ENCODE measurements around the gene CD180. TPM values are rescaled to one million over a fixed set of nuclear protein-coding genes. Genes with fewer than 3 reads are reported as not detected.

The CD180 gene
- total and polyA plus RNA-seq, 3 experiments from 2014 or later, result 0.24 to 0.27 TPM; not detected in 1

DNA sequence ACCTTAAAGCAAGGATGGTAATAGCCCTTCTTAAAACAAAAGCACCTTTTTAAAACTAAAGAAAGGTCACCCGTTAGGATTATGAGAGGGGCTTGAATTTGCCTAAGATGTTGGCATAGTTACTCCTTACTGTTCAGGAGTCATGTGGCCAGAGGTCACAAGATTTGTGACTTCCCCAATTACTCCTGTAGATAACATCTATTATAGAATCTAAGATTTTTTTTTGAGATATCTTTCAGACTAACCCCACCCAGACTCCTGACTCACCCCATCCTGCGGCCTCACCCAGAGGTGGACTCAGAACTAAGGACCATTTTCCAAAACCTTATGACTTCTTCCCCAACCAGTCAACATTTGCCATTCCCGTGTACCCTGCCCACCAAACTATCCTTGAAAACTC, 2.4 kb downstream of the CD180 start:
- ChIA-PET POLR2A (interaction anchor here (0.6 kb wide), 1 partner anchor 27 kb away, joined by 6 read pairs; no protein-coding TSS in a partner anchor), CTCF (no interaction called here)

DNA sequence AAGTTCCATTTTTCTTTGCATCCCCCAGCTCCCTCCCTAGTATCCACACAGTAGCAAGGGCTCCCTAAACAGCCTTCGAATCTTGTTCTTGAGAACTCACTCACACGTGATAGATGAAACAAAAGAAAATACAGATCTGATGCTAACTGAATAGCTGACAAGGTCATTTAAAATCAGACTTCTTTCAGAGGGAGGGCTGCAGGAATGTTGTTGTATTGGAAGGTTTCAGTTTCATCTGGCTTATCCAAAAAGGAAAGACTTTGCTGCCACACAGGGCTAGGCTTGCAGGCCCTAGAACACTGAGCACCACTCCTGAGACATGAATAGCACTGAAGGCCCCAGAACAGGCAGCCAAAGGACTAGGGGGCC, 3.2 kb downstream of the CD180 start:
- DNase-seq, result no peak
- H3K27ac Mint-ChIP-seq, result peak overlapping the region in 1 of 8 donors; percentile 27
- Histone ChIP-seq H3K9me3 (ENCODE audit: low read length) (no peaks in the 10 kb centered on the region), H3K4me3 (ENCODE audit: low read length) (no peak overlapping the region), H3K4me1 (ENCODE audit: insufficient read depth, low read length) (peaks cover 9% of the 10 kb centered on the region), H3K36me3 (ENCODE audit: insufficient read depth, low read length) (no peaks in the 10 kb centered on the region), H3K27me3 (ENCODE audit: insufficient read depth, low read length, poor library complexity, severe bottlenecking) (no peaks in the 10 kb centered on the region), H3K27ac (ENCODE audit: low read depth, low read length) (no peak overlapping the region)
- H3K36me3 Mint-ChIP-seq, result peaks cover 0 to 24% (median 0%) of the 10 kb centered on the region in 3 donors
- CTCF ChIA-PET, result no interaction called here
- H3K4me3 Mint-ChIP-seq, result no peak overlapping the region
- H3K4me1 Mint-ChIP-seq, result peaks cover 12 to 27% (median 23%) of the 10 kb centered on the region in 3 donors
- POLR2A ChIA-PET, result interaction anchor here (0.6 kb wide), 1 partner anchor 27 kb away, joined by 6 read pairs; no protein-coding TSS in a partner anchor
- no peaks in the 10 kb centered on the region for H3K9me3 Mint-ChIP-seq
- no peaks in the 10 kb centered on the region for H3K27me3 Mint-ChIP-seq

More for the DNA sequence above, 2.4 kb downstream of the CD180 start:
- Histone ChIP-seq H3K4me1 (ENCODE audit: insufficient read depth, low read length) (peaks cover 1% of the 10 kb centered on the region), H3K4me3 (ENCODE audit: low read length) (no peak overlapping the region), H3K9me3 (ENCODE audit: low read length) (no peaks in the 10 kb centered on the region), H3K27ac (ENCODE audit: low read depth, low read length) (no peak overlapping the region), H3K27me3 (ENCODE audit: insufficient read depth, low read length, poor library complexity, severe bottlenecking) (no peaks in the 10 kb centered on the region), H3K36me3 (ENCODE audit: insufficient read depth, low read length) (no peaks in the 10 kb centered on the region)
- peaks cover 0 to 31% (median 3%) of the 10 kb centered on the region in 3 donors for H3K36me3 Mint-ChIP-seq
- no peak for DNase-seq
- H3K27ac Mint-ChIP-seq, result peak overlapping the region in 1 of 8 donors; percentile 1
- H3K4me1 Mint-ChIP-seq, result peaks cover 11 to 27% (median 23%) of the 10 kb centered on the region in 3 donors
- H3K9me3 Mint-ChIP-seq, result peaks cover 0 to 4% (median 0%) of the 10 kb centered on the region in 5 donors
- H3K27me3 Mint-ChIP-seq, result no peaks in the 10 kb centered on the region
- no peak overlapping the region for H3K4me3 Mint-ChIP-seq

DNA sequence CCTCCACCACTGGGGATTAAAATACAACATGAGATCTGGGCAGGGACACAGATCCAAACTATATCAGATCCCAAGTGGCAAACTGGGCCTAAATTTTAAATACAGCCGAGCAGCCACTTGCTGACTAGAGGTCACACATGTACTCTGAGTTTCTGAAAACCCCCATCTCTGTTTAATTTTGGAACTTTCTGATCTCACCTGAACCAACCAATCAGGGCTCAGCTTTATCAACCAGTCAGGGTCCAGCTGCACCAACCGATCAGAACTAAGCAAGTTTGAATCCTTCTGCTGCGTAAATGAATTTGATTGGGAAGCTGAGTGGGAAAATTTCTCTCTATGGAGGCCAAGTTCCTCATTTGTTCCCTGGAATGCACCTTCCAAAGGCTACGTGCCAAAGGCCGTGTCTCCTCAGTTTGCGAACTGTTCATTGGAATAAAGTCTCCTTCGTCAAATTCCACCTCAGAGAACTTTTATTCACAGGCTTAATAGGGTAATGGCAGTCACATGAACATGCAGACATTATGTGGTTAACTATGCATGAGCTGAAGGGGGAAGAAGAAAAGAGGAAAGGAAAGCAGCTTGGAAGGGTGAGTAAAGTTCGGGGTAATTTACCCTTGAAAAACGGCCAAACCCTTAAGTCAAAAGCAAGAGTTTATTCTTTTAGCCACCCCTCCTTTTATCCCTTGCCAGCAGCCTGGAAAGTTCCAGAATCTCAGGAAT, 3.7 kb downstream of the CD180 start:
- no peaks in the 10 kb centered on the region for H3K27me3 ChIP-seq (ENCODE audit: insufficient read depth, low read length, poor library complexity, severe bottlenecking)
- no peak overlapping the region for H3K4me3 Mint-ChIP-seq
- H3K4me1 Mint-ChIP-seq, result peaks cover 13 to 26% (median 26%) of the 10 kb centered on the region in 3 donors
- POLR2A ChIA-PET, result no interaction called here
- H3K4me1 ChIP-seq (ENCODE audit: insufficient read depth, low read length), result peaks cover 14% of the 10 kb centered on the region
- CTCF ChIA-PET, result interaction anchor here (0.7 kb wide), 1 partner anchor 16 kb away, joined by 3 read pairs; no protein-coding TSS in a partner anchor
- H3K9me3 ChIP-seq (ENCODE audit: low read length), result no peaks in the 10 kb centered on the region
- DNase-seq, result no peak
- H3K36me3 ChIP-seq (ENCODE audit: insufficient read depth, low read length), result no peaks in the 10 kb centered on the region
- no peaks in the 10 kb centered on the region for H3K9me3 Mint-ChIP-seq
- no peak overlapping the region for H3K27ac ChIP-seq (ENCODE audit: low read depth, low read length)
- H3K27me3 Mint-ChIP-seq, result no peaks in the 10 kb centered on the region
- H3K27ac Mint-ChIP-seq, result no peak overlapping the region
- peaks cover 0 to 18% (median 0%) of the 10 kb centered on the region in 3 donors for H3K36me3 Mint-ChIP-seq
- H3K4me3 ChIP-seq (ENCODE audit: low read length), result no peak overlapping the region

DNA sequence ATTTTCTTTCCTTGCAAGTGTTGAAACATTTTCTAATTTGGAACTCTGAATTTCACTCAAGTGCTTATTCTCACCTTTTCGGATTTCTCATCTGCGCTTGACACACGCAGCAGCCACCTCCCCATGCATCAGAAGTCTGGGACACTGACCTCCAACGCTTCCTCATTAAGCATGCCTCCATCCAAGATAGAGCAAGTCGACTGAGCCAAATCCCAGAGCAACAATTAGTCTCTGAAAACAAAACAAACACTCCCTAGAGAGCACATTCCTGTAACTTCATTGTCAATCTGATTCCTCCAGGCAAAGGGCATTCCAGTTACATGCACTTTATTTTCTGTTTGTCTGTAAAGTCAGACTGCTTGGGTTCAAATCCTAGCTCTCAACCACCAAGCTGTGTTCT, 5.7 kb downstream of the CD180 start:
- H3K27me3 ChIP-seq (ENCODE audit: insufficient read depth, low read length, poor library complexity, severe bottlenecking), result no peaks in the 10 kb centered on the region
- H3K27ac ChIP-seq (ENCODE audit: low read depth, low read length), result no peak overlapping the region
- ChIA-PET POLR2A (no interaction called here), CTCF (interaction anchor here (0.9 kb wide), 1 partner anchor 9 kb away, joined by 3 read pairs; no protein-coding TSS in a partner anchor)
- no peak for DNase-seq
- no peak overlapping the region for H3K27ac Mint-ChIP-seq
- H3K4me3 ChIP-seq (ENCODE audit: low read length), result no peak overlapping the region
- no peaks in the 10 kb centered on the region for H3K36me3 ChIP-seq (ENCODE audit: insufficient read depth, low read length)
- no peaks in the 10 kb centered on the region for H3K9me3 ChIP-seq (ENCODE audit: low read length)
- peaks cover 0 to 16% (median 3%) of the 10 kb centered on the region in 3 donors for H3K36me3 Mint-ChIP-seq
- peaks cover 28 to 40% (median 35%) of the 10 kb centered on the region in 3 donors for H3K4me1 Mint-ChIP-seq
- no peaks in the 10 kb centered on the region for H3K27me3 Mint-ChIP-seq
- H3K4me3 Mint-ChIP-seq, result no peak overlapping the region
- no peaks in the 10 kb centered on the region for H3K9me3 Mint-ChIP-seq
- peaks cover 28% of the 10 kb centered on the region for H3K4me1 ChIP-seq (ENCODE audit: insufficient read depth, low read length)

DNA sequence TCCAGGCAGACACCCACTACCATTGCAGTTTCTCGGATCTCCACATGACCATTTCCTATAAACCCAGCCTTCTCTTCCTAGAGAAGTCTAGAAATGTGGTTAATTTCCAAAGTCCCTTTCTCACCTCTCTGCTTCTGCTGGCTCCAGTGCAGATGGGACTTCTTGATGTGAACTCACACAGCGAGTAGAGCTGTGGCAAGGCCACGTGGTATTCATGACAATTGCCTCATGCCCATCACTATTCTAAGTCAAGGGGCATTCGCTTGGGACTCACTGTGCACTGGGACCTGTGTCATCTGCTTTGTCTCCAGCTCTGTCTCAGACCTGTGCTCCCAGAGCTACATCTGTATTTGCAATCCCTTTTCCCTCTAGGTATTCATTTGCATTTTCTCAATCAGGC, 6.2 kb downstream of the CD180 start:
- Histone ChIP-seq H3K9me3 (ENCODE audit: low read length) (no peaks in the 10 kb centered on the region), H3K27me3 (ENCODE audit: insufficient read depth, low read length, poor library complexity, severe bottlenecking) (no peaks in the 10 kb centered on the region), H3K4me1 (ENCODE audit: insufficient read depth, low read length) (peaks cover 28% of the 10 kb centered on the region), H3K27ac (ENCODE audit: low read depth, low read length) (no peak overlapping the region), H3K4me3 (ENCODE audit: low read length) (no peak overlapping the region), H3K36me3 (ENCODE audit: insufficient read depth, low read length) (no peaks in the 10 kb centered on the region)
- H3K4me3 Mint-ChIP-seq, result peak overlapping the region in 1 of 7 donors; percentile 49
- H3K4me1 Mint-ChIP-seq, result peaks cover 25 to 40% (median 35%) of the 10 kb centered on the region in 3 donors
- H3K36me3 Mint-ChIP-seq, result peaks cover 0 to 16% (median 3%) of the 10 kb centered on the region in 3 donors
- no peaks in the 10 kb centered on the region for H3K9me3 Mint-ChIP-seq
- ChIA-PET POLR2A (no interaction called here), CTCF (no interaction called here)
- no peak overlapping the region for H3K27ac Mint-ChIP-seq
- H3K27me3 Mint-ChIP-seq, result no peaks in the 10 kb centered on the region
- no peak for DNase-seq

DNA sequence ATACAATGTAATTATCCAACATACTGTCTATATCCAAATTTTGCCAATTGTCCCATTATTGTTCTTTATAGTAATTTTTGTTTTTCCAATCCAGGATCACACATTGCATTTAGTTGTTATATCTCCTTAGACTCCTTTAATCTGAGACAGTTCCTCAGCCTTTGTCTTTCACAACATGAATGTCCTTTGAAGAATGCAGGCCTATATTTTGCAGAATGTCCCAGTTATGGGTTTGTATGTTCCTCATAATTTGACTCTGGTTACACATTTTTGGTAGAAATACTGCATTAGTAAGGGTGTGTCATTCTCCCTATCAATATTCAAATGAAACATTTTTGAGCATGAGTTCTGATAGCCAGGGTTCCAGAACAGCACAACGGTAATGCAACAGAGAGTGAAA, 6.7 kb downstream of the CD180 start:
- no peaks in the 10 kb centered on the region for H3K9me3 ChIP-seq (ENCODE audit: low read length)
- no peak for DNase-seq
- ChIA-PET CTCF (interaction anchor here (1.2 kb wide), 2 partner anchors 17 to 23 kb away, joined by 3 to 4 read pairs; no protein-coding TSS in a partner anchor), POLR2A (no interaction called here)
- H3K9me3 Mint-ChIP-seq, result no peaks in the 10 kb centered on the region
- peaks cover 0 to 16% (median 3%) of the 10 kb centered on the region in 3 donors for H3K36me3 Mint-ChIP-seq
- H3K4me3 Mint-ChIP-seq, result no peak overlapping the region
- no peaks in the 10 kb centered on the region for H3K36me3 ChIP-seq (ENCODE audit: insufficient read depth, low read length)
- no peaks in the 10 kb centered on the region for H3K27me3 ChIP-seq (ENCODE audit: insufficient read depth, low read length, poor library complexity, severe bottlenecking)
- H3K27ac ChIP-seq (ENCODE audit: low read depth, low read length), result no peak overlapping the region
- H3K4me3 ChIP-seq (ENCODE audit: low read length), result no peak overlapping the region
- peaks cover 25 to 40% (median 35%) of the 10 kb centered on the region in 3 donors for H3K4me1 Mint-ChIP-seq
- no peaks in the 10 kb centered on the region for H3K27me3 Mint-ChIP-seq
- H3K27ac Mint-ChIP-seq, result no peak overlapping the region
- peaks cover 28% of the 10 kb centered on the region for H3K4me1 ChIP-seq (ENCODE audit: insufficient read depth, low read length)

DNA sequence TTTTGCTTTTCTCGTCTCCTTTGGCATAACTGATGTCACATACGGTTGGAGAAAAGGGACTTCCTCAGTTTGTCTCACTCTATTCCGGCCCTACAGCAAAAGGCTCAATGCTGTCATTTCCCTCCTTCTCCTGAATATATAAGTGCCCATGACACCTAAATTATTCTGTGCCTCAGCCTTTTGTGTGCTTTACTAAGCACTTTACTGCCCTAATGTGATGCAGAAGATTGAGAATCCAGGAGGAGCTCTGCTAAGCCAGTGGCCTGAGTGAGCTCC, 7.6 kb downstream of the CD180 start:
- peak overlapping the region in 2 of 7 donors; percentile 14 to 30 for H3K4me3 Mint-ChIP-seq

DNA sequence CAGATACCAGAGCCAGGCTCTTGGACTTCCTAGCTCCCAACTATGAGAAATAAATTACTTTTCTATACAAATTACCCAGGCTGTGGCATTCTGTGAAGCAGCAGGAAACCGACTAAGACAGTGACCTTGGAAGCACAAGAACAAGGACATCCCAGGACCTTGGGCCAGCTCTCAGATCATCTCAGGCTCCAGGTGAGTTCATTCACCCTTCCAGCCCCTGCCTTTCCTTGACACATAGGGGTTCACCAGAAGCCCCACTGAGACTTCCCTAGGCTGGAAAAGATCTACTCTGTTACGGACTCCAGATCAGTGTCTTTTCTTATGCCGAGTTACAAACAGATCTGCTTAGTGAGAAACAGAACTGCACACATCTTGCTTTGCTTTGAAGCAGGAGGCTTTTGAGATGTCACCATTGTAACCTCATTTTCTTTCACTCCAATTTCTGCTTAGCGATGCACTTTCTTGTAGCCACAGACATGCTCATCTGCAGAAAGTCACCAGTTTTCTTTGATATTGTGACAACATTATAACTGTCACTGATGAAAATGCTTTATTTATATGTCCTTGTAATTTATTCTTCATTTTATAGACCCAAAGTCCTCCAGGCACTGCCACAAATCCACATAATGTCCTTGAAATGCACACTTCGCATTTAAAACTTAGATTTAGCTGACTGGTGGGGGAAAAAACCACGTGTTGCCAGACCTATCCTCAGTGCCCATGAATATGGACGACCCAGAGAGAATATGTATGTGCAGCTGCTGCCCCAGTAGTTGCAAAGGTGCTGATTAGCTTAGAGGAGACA, 8.1 kb downstream of the CD180 start:
- H3K36me3 ChIP-seq (ENCODE audit: insufficient read depth, low read length), result no peaks in the 10 kb centered on the region
- H3K27ac ChIP-seq (ENCODE audit: low read depth, low read length), result no peak overlapping the region
- H3K27me3 ChIP-seq (ENCODE audit: insufficient read depth, low read length, poor library complexity, severe bottlenecking), result no peaks in the 10 kb centered on the region
- Mint-ChIP-seq H3K27ac (peak overlapping the region in 6 of 8 donors; percentile 11 to 80 (median 60)), H3K36me3 (peaks cover 0 to 10% (median 3%) of the 10 kb centered on the region in 3 donors), H3K9me3 (no peaks in the 10 kb centered on the region), H3K4me3 (peak overlapping the region in 2 of 7 donors; percentile 7 to 30), H3K4me1 (peaks cover 25 to 35% (median 29%) of the 10 kb centered on the region in 3 donors), H3K27me3 (no peaks in the 10 kb centered on the region)
- POLR2A ChIA-PET, result no interaction called here
- peaks cover 28% of the 10 kb centered on the region for H3K4me1 ChIP-seq (ENCODE audit: insufficient read depth, low read length)
- no peak for DNase-seq
- no peaks in the 10 kb centered on the region for H3K9me3 ChIP-seq (ENCODE audit: low read length)
- no peak overlapping the region for H3K4me3 ChIP-seq (ENCODE audit: low read length)
- CTCF ChIA-PET, result interaction anchor here (1.2 kb wide), 2 partner anchors 19 to 22 kb away, joined by 3 to 4 read pairs; no protein-coding TSS in a partner anchor

More for the DNA sequence above, 7.6 kb downstream of the CD180 start:
- ChIA-PET CTCF (interaction anchor here (1.2 kb wide), 2 partner anchors 18 to 23 kb away, joined by 3 to 4 read pairs; no protein-coding TSS in a partner anchor), POLR2A (no interaction called here)
- no peaks in the 10 kb centered on the region for H3K9me3 ChIP-seq (ENCODE audit: low read length)
- no peak overlapping the region for H3K27ac ChIP-seq (ENCODE audit: low read depth, low read length)
- H3K4me1 ChIP-seq (ENCODE audit: insufficient read depth, low read length), result peaks cover 28% of the 10 kb centered on the region
- H3K27me3 Mint-ChIP-seq, result no peaks in the 10 kb centered on the region
- no peaks in the 10 kb centered on the region for H3K9me3 Mint-ChIP-seq
- no peaks in the 10 kb centered on the region for H3K36me3 ChIP-seq (ENCODE audit: insufficient read depth, low read length)
- H3K4me3 ChIP-seq (ENCODE audit: low read length), result no peak overlapping the region
- H3K4me1 Mint-ChIP-seq, result peaks cover 25 to 36% (median 28%) of the 10 kb centered on the region in 3 donors
- H3K36me3 Mint-ChIP-seq, result peaks cover 0 to 10% (median 3%) of the 10 kb centered on the region in 3 donors
- DNase-seq, result no peak
- H3K27me3 ChIP-seq (ENCODE audit: insufficient read depth, low read length, poor library complexity, severe bottlenecking), result no peaks in the 10 kb centered on the region
- H3K27ac Mint-ChIP-seq, result peak overlapping the region in 3 of 8 donors; percentile 11 to 70 (median 49)

All from CD8-positive, alpha-beta memory T cell (primary cell).